H1 (cell line): ENCODE data around the gene NFIX. TPM values are rescaled to one million over a fixed set of nuclear protein-coding genes. Genes with fewer than 3 reads are reported as not detected.

Experiments
- ATF3 ChIP-seq: IDR thresholded peaks from 2 replicates; pipeline ENCODE4 v1.6.1; 2011; ENCODE audit warnings: low read depth, mild to moderate bottlenecking, low read length; ENCODE audit not compliant: insufficient read depth
- BACH1 ChIP-seq: IDR thresholded peaks from 2 replicates; pipeline ENCODE4 v1.6.1; 2012; ENCODE audit warnings: low read length, improper control_type of control experiment
- BCL11A ChIP-seq, 2 experiments: IDR thresholded peaks; one replicate each; pipeline ENCODE4 v1.6.1; 2011; ENCODE audit warnings: low read depth in 2 of 2, low read length in 2 of 2, mild to moderate bottlenecking in 2 of 2
- CBX5 ChIP-seq: fragments of 300-800, 300-1000 bp; sonication (generic); IDR thresholded peaks from 2 replicates; pipeline ENCODE4 v1.7.1; 2016; ENCODE audit warnings: antibody characterized with exemption, low read length, low read depth
- CHD1 ChIP-seq: IDR thresholded peaks from 2 replicates; pipeline ENCODE4 v1.6.1; 2012; ENCODE audit warnings: low read depth, low read length, improper control_type of control experiment
- CHD2 ChIP-seq: IDR thresholded peaks from 2 replicates; pipeline ENCODE4 v1.6.1; 2012; ENCODE audit warnings: low read length, improper control_type of control experiment
- CTBP2 ChIP-seq: IDR thresholded peaks from 2 replicates; pipeline ENCODE4 v1.7.0; 2011; ENCODE audit warnings: borderline replicate concordance, mild to moderate bottlenecking, moderate library complexity, mixed read lengths, low read length; ENCODE audit not compliant: insufficient read depth, insufficient read length
- E2F6 ChIP-seq: IDR thresholded peaks from 2 replicates; pipeline ENCODE4 v1.6.1; 2012; ENCODE audit warnings: inconsistent platforms
- EP300 ChIP-seq, 2 experiments: IDR thresholded peaks; 1 replicate in 1 of 2; 2 replicates in 1 of 2; pipeline ENCODE4 v1.6.1; 2011 to 2012; ENCODE audit warnings: low read depth in 2 of 2, low read length in 2 of 2, mild to moderate bottlenecking in 2 of 2, borderline replicate concordance in 1 of 2, inconsistent platforms in 1 of 2, moderate library complexity in 1 of 2
- GABPA ChIP-seq: IDR thresholded peaks from 2 replicates; pipeline ENCODE4 v1.6.1; 2011; ENCODE audit warnings: mild to moderate bottlenecking, low read length, moderate library complexity, borderline replicate concordance; ENCODE audit not compliant: insufficient read depth
- HDAC2 ChIP-seq, 2 experiments: fragments of 300-600 bp in 1 of 2; sonication (generic) in 1 of 2; IDR thresholded peaks; 2 replicates each; pipeline ENCODE4 v1.6.1; 2011 to 2012; ENCODE audit warnings: low read depth in 2 of 2, low read length in 2 of 2, mild to moderate bottlenecking in 2 of 2, moderate library complexity in 2 of 2, borderline replicate concordance in 1 of 2, inconsistent platforms in 1 of 2
- JUND ChIP-seq: IDR thresholded peaks from 2 replicates; pipeline ENCODE4 v1.6.1; 2011; ENCODE audit warnings: mild to moderate bottlenecking, improper control_type of control experiment, low read length
- KDM4A ChIP-seq: IDR thresholded peaks from one replicate; pipeline ENCODE4 v1.7.1; 2012; ENCODE audit warnings: low read depth, mild to moderate bottlenecking, moderate library complexity, low read length, inconsistent platforms; ENCODE audit not compliant: severe bottlenecking
- MAX ChIP-seq: IDR thresholded peaks from 2 replicates; pipeline ENCODE4 v1.6.1; 2012; ENCODE audit warnings: inconsistent platforms
- POLR2AphosphoS5 ChIP-seq: IDR thresholded peaks from 2 replicates; pipeline ENCODE4 v1.6.1; 2011; ENCODE audit warnings: low read depth, low read length
- RAD21 ChIP-seq, 2 experiments: IDR thresholded peaks in 1 of 2; conservative IDR thresholded peaks in 1 of 2; 2 replicates each; pipeline ENCODE4 v1.6.1; 2011; ENCODE audit warnings: low read depth in 2 of 2, low read length in 2 of 2, improper control_type of control experiment in 1 of 2, inconsistent platforms in 1 of 2, mild to moderate bottlenecking in 1 of 2, moderate library complexity in 1 of 2
- RBBP5 ChIP-seq: IDR thresholded peaks from 2 replicates; pipeline ENCODE4 v1.7.1; 2012; ENCODE audit warnings: low read depth, mild to moderate bottlenecking, inconsistent platforms, low read length, moderate library complexity, borderline replicate concordance
- RNF2 ChIP-seq: fragments of 200-900, 300-1000 bp; sonication (generic); IDR thresholded peaks from 2 replicates; pipeline ENCODE4 v1.7.1; 2016; ENCODE audit warnings: borderline replicate concordance, low read depth, mild to moderate bottlenecking, antibody characterized with exemption, low read length; ENCODE audit not compliant: poor library complexity, severe bottlenecking; ENCODE audit errors: missing control alignments
- SIN3A ChIP-seq, 2 experiments: IDR thresholded peaks in 1 of 2; conservative IDR thresholded peaks in 1 of 2; 2 replicates each; pipeline ENCODE4 v1.6.1; 2011 to 2012; ENCODE audit warnings: low read length in 2 of 2, improper control_type of control experiment in 1 of 2, low read depth in 1 of 2, mild to moderate bottlenecking in 1 of 2
- TCF12 ChIP-seq: IDR thresholded peaks from 2 replicates; pipeline ENCODE4 v1.6.1; 2011; ENCODE audit warnings: low read depth, mild to moderate bottlenecking, low read length
- TEAD4 ChIP-seq: IDR thresholded peaks from 2 replicates; pipeline ENCODE4 v1.6.1; 2012; ENCODE audit warnings: low read depth, low read length, inconsistent platforms, mixed read lengths
- polyA plus RNA-seq, 7 experiments: library from polyadenylated mRNA; depleted of rRNA in 3 of 7; stranded (reverse) in 5 of 7; unstranded in 2 of 7; fragments of >200 nt in 5 of 7; fragments of 200-250 nt in 2 of 7; gene quantifications; 1 replicate in 5 of 7; 2 replicates in 1 of 7; 4 replicates in 1 of 7; pipeline versions ENCODE4 v1.2.1 to v1.2.3, GENCODE V29; 2011 to 2013; ENCODE audit warnings: missing spikeins in 2 of 7, mixed read lengths in 2 of 7
- total RNA-seq: library from RNA; stranded (reverse); fragmentation: NEBNext Ultra II Directional; extraction: Animal tissue kit (Norgen Biotek cat#: 25700); gene quantifications from 2 replicates; pipeline ENCODE4 v1.2.1, GENCODE V29; 2021

The NFIX gene
- total and polyA plus RNA-seq, 2 of the 8 experiments (the other 6 are each of a cell fraction or from before 2014, with no cell fraction given): 0.03 to 0.20 TPM

GRCh38 chr19:12945479-12946091 lies 49.7 kb upstream of the NFIX start, which contains the start of gene RAD23A (continued):
- TF ChIP-seq HDAC2 (IDR thresholded peaks at IDR 0.05; ENCODE audit: borderline replicate concordance in 1 of 2, low read depth in 2 of 2, low read length in 2 of 2): no peak
- TF ChIP-seq CHD2: peak; percentile 69
- peak; percentile 84 for TF ChIP-seq E2F6
- peak; percentile 95 for TF ChIP-seq MAX
- peak; percentile 83; the same call in 1 of the 2 replicates for TF ChIP-seq GABPA
- TF ChIP-seq BCL11A (IDR thresholded peaks at IDR 0.05; ENCODE audit: low read depth in 2 of 2, low read length in 2 of 2): no peak
- TF ChIP-seq RNF2: no peak
- no peak for TF ChIP-seq CBX5
- no peak for TF ChIP-seq EP300 (IDR thresholded peaks at IDR 0.05; ENCODE audit: borderline replicate concordance in 1 of 2, low read depth in 2 of 2, low read length in 2 of 2)
- peak; percentile 94 for TF ChIP-seq ATF3
- 0 out of 2 replicates have a peak, but pooled peaks have one; percentile 19 for TF ChIP-seq TCF12
- peak; percentile 75 for TF ChIP-seq TEAD4
- 0 out of 4 replicates have a peak, but pooled peaks have one; percentile 19 to 58 for TF ChIP-seq SIN3A (conservative IDR thresholded peaks at IDR 0.05 in 1 of 2, IDR thresholded peaks at IDR 0.05 in 1 of 2; ENCODE audit: low read depth in 1 of 2, low read length in 2 of 2)
- TF ChIP-seq CHD1: no peak
- peak; percentile 99 for TF ChIP-seq POLR2AphosphoS5
- peak; percentile 64; the same call in 1 of the 2 replicates for TF ChIP-seq RBBP5
- TF ChIP-seq KDM4A: no peak
- TF ChIP-seq RAD21 (IDR thresholded peaks at IDR 0.05 in 1 of 2, conservative IDR thresholded peaks at IDR 0.05 in 1 of 2; ENCODE audit: low read depth in 2 of 2, low read length in 2 of 2): no peak
- no peak for TF ChIP-seq BACH1
- TF ChIP-seq CTBP2: no peak
- TF ChIP-seq JUND: peak; percentile 91
